Measurements from ENCODE around the gene ALPK1.

The ALPK1 gene

GRCh38 chr4:112328734-112329130 is 31.6 kb downstream of the ALPK1 start:
- DNase-seq = no peak

DNA sequence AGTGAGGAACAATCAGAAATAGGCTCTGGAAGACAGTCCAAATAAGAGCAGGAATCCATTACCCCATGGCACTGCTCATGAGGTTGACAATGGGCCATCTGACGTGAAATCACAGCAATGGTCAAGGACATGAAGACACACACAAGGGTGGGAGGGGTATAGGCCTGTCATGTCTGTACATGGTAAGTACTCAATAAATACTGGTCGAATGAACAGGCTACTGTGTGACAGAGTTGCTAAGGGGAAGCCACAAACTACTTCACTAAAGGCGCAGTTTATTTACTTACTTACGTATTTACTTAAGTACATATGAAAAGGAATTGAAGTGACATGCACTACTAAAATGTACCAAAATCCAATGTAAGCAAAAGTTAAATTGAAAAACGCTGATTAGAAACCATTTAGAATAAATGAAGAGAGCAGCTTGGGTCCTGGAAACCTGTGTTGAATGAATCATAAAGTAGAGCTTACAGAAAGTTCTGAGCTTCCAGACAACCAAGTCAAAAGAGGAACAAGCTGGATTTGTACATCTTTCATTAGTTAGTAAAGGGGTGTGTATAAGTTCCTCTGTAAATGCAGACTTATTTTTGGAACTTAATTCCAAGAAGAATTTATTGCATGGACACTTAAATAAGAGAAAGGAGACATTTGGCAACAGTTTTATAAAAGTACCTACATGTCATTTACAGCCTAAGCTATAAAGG is 32.7 kb downstream of the ALPK1 start:
- no peak for DNase-seq

- DNase-seq = no peak
These were observed 33.8 kb downstream of the ALPK1 start for GRCh38 chr4:112330921-112331320.

GRCh38 chr4:112332398-112332797 is 35.2 kb downstream of the ALPK1 start:
- DNase-seq = no peak

DNA sequence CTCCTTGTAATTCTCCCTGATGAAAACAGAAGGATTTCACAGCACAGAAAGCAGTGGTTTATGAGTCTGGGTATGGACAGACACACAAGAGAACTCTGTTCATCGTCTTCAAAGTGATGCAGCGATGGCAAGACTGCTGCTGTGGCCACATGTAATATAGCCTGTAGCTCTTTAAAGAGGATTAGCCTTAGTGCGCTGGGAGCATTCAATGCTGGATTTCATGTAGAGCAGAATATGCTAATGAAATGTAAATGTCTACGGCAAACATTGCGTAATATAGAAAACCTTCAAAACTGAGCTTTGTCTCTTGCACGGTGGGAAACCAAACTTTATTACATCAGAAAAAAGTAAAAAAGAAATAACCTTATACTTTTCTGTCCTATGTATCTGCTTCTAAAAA is 42.9 kb downstream of the ALPK1 start:
- DNase-seq = no peak

DNA sequence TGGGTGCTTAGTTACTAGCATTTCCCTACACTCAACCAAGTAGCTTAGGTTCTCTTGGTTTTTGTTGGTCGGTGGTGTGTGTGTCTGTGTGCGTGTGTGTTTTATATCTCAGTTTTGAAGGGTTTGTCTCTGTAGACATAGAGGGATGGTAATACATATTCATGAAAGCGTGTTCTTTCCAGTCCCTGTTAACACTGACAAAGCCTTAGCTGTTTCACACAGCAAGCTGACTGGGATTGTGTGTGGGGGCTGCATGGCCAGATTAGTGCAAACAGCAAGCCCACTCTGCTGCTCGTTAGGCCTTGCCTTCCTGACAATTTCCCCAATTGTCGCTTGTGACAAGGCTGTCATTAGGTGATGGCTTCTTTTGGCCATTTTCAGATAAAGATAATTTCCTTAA is 43.9 kb downstream of the ALPK1 start:
- DNase-seq = no peak

- no peak for DNase-seq
These were observed 46.3 kb downstream of the ALPK1 start for GRCh38 chr4:112343330-112344080.

DNA sequence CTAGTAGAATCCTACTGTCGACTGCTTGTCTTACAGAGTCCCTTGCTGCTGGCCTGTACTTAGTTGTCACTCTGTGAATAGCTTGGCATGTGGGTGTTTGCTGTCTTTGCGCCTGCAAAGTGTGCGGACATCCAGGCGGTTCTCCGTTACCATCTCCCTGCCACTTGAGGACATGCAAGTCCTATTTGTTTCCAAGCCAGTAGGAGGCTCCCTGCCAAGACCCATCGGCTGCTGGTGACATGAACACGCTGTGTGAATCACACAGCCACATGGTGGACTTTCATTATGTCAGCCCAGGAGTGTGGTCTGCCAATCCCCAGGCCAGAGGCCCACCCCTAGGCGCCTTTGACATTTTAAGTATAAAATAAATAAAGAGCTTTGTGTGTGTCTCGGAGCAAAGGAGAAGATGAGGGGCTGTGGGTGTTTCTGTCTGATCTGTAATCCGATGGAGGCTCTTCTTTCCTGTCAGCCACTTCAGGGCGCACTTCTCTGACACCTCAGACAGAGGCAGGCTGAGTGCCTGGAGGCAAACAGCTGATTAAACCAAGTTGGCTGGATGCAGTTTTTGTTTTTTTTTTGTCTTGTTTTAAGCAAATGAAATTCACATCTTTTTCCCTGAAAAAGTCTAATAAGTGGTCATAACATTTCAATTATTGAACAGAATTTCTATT is 51.5 kb downstream of the ALPK1 start:
- no peak for DNase-seq

DNA sequence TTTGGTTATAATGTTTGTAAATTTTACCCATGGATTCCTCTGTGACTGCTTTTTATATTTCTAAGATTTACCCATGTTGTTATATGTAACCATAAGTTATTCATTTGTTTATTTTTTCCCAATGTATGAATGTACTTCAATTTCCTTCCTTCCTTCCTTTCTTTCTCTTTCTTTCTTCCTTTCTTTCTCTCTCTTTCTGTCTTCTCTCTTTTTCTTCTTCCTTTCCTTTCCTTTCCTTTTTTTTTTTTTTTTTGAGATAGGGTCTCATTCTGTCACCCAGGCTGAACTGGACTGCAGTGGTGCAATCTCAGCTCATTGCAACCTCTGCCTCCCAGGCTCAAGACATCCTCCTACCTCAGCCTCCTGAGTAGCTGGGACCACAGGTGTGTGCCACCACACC is 55.6 kb downstream of the ALPK1 start:
- no peak for DNase-seq

GRCh38 chr4:112355662-112356061 is 58.5 kb downstream of the ALPK1 start:
- no peak for DNase-seq

DNA sequence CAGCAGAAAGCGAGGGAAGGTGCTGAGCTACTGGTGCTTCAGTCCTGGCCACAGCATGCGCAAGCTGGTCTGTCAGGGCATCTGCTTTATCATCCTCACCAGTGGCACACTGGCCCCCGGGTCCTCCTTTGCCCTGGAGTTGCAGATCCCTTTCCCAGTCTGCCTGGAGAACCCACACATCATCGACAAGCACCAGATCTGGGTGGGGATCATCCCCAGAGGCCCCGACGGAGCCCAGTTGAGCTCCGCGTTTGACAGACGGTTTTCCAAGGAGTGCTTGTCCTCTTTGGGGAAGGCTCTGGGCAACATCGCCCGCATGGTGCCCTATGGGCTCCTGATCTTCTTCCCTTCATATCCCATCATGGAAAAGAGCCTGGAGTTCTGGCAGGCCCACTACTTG is 60.3 kb downstream of the ALPK1 start:
- no peak for DNase-seq

DNA sequence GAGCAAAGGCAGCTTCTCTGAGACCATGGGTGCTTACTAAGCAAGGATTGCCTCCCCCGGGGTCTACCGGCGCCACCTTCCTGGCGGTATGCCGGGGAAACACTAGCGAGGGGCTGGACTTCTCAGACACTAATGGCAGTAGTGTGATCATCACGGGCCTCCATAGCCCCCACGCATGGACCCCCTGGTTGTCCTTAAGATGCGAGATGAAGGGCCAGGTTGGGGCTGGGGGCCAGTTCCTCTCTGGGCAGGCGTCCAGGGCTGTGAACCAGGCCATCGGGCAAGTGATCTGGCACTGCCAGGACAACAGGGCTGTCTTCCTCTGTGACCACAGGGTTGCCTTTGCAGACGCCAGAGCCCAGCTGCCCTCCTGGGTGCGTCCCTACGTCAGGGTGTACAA is 60.7 kb downstream of the ALPK1 start:
- DNase-seq = no peak

GRCh38 chr4:112358415-112358814 is 61.2 kb downstream of the ALPK1 start:
- DNase-seq = no peak

- DNase-seq = no peak
These were observed 62.0 kb downstream of the ALPK1 start for GRCh38 chr4:112358952-112359749.

GRCh38 chr4:112361181-112361791 is 64.1 kb downstream of the ALPK1 start:
- no peak for DNase-seq

DNA sequence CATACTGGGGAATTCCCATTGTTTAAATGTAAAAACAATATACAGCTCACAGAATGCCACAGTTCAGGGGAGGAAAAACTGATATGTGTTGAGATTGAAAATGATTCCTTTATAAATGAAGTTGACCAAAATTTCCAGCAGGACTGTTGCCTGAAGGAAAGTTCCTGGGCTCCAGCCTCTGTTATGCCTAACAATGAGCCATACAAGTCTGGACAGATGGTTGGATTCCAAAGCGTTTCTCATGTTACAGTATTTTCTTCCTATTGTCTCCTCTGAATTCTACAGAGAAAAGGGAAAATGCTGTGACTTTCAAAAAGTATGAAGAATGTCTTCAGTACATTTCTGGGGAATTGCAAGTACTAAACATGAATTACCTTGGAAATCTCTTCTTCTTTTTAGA is 73.3 kb downstream of the ALPK1 start:
- no peak for DNase-seq

- DNase-seq = no peak
These were observed 74.2 kb downstream of the ALPK1 start for GRCh38 chr4:112371361-112371760.

GRCh38 chr4:112374850-112375249 is 77.7 kb downstream of the ALPK1 start:
- no peak for DNase-seq

GRCh38 chr4:112377171-112377570 is 80.0 kb downstream of the ALPK1 start:
- no peak for DNase-seq

DNA sequence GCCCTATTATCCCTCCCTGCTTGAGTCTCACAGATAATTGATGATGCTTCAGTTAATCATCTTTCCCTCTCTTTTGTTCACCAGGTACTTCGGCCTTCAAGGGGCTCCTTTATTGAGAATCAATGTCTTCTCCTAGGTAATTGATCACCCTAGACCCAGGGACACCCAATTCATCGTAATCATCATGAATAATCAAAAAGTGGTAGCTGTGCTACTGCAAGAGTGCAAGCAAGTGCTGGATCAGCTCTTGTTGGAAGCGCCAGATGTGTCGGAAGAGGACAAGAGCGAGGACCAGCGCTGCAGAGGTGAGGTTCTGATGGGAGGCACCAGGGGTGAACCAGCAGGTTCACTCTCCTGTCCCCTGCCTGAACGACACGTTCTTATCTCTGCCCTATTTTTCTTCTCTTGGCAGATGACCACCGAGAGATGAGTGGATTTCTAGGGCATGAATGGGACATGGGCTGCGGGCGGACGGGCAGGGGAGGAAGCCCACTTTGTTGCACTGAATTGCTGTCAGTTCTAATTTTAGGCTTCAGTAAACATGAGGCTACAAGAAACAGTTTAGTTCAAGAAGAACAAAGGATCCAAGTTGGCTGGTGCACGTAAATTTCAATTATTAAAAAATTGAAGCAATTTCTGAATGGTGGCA is 80.5 kb downstream of the ALPK1 start:
- DNase-seq = no peak

DNA sequence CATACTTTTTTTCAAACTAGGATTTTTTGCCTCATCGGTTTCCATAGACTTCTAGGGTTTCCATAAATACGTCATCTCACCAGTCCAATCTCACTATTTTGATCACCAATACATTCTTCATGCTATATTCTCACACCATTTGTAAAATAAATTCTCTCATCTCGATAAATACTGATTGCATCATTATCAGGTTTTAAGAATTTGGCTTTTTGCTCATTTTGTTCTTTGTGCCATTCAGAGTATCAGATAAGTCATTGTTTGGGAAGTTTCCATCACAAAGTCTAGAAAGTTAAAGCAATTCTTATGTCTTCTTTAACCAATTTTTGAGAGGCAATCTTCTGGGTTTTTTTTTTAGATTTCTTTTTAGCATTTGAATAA is 81.1 kb downstream of the ALPK1 start:
- no peak for DNase-seq

DNA sequence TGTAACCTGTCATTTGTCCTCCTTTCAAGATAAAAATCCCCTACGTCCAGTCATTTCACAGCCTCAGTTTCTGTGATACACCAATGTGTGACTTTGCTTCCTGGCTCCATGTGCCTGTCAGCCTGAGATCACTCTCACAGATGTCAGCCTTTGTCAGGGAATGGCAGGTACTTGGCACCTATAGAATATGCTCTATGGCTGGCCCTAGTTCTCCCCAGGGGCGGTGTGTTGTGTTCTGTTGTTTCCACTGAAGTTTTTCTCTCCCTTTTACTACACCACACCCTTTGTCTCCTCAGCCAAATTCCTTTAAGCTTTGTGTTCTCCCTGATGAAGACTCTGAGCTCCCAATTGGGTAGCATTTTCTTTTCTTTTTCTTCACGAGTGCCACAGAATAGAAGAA is 81.7 kb downstream of the ALPK1 start:
- no peak for DNase-seq
